OCI-LY1 (cell line): ENCODE measurements around the gene SF3B1.

Source experiments
- H2AFZ ChIP-seq: fragments of 200-600 bp; sonication (generic), shearing (Covaris generic); 2 replicates; pipeline ENCODE4 v1.6.0; 2014; ENCODE audit warnings: antibody characterized with exemption, mild to moderate bottlenecking, low read length
- H3F3A ChIP-seq: fragments of 200-600 bp; sonication (generic), shearing (Covaris generic); 2 replicates; pipeline ENCODE4 v1.6.0; 2014; ENCODE audit warnings: mild to moderate bottlenecking, antibody characterized with exemption, low read length, moderate library complexity; ENCODE audit not compliant: insufficient read depth
- H3K27ac ChIP-seq: fragments of 200-600 bp; sonication (generic); 2 replicates; pipeline ENCODE4 v1.5.1; 2014; ENCODE audit warnings: low read length, mixed run types, mild to moderate bottlenecking, low read depth; ENCODE audit not compliant: poor library complexity, severe bottlenecking
- H3K27me3 ChIP-seq: fragments of 200-600 bp; sonication (generic); 2 replicates; pipeline ENCODE4 v1.6.0; 2014; ENCODE audit warnings: antibody characterized with exemption, mild to moderate bottlenecking, low read length, moderate library complexity; ENCODE audit not compliant: insufficient read depth
- H3K36me3 ChIP-seq: fragments of 200-600 bp; sonication (generic); 2 replicates; pipeline ENCODE4 v1.6.1; 2014; ENCODE audit warnings: mild to moderate bottlenecking, antibody characterized with exemption, low read length, moderate library complexity, mixed read lengths; ENCODE audit not compliant: insufficient read depth
- H3K4me1 ChIP-seq: fragments of 200-600 bp; sonication (generic); 2 replicates; pipeline ENCODE4 v1.5.1; 2014; ENCODE audit warnings: mild to moderate bottlenecking, low read length, moderate library complexity; ENCODE audit not compliant: insufficient read depth, severe bottlenecking
- H3K4me2 ChIP-seq: fragments of 200-600 bp; sonication (generic), shearing (Covaris generic); 2 replicates; pipeline ENCODE4 v1.6.1; 2014; ENCODE audit warnings: low read length
- H3K4me3 ChIP-seq: fragments of 200-600 bp; sonication (generic); 2 replicates; pipeline ENCODE4 v1.5.1; 2014; ENCODE audit warnings: low read length, low read depth, mild to moderate bottlenecking, mixed read lengths; ENCODE audit not compliant: poor library complexity, severe bottlenecking
- H3K79me2 ChIP-seq: fragments of 200-600 bp; shearing (Covaris generic); 2 replicates; pipeline ENCODE4 v1.6.1; 2016; ENCODE audit warnings: mixed run types, low read length, mixed read lengths; ENCODE audit not compliant: insufficient read depth
- H3K9ac ChIP-seq: fragments of 200-600 bp; sonication (generic), shearing (Covaris generic); 2 replicates; pipeline ENCODE4 v1.6.1; 2014; ENCODE audit warnings: mild to moderate bottlenecking, low read length, mixed read lengths
- H3K9me2 ChIP-seq: fragments of 200-600 bp; sonication (generic), shearing (Covaris generic); 2 replicates; pipeline ENCODE4 v1.6.1; 2014; ENCODE audit warnings: low read depth, mild to moderate bottlenecking, low read length, mixed read lengths
- H3K9me3 ChIP-seq: fragments of 200-600 bp; shearing (Covaris generic); 2 replicates; pipeline ENCODE4 v1.6.1; 2014; ENCODE audit warnings: low read length, mixed read lengths
- H4K20me1 ChIP-seq: fragments of 200-600 bp; sonication (generic), shearing (Covaris generic); 2 replicates; pipeline ENCODE4 v1.6.0; 2016; ENCODE audit warnings: mild to moderate bottlenecking, low read length; ENCODE audit not compliant: insufficient read depth
- EZH2 ChIP-seq: fragments of 200-600 bp; sonication (generic), shearing (Covaris generic); IDR thresholded peaks from 2 replicates; pipeline ENCODE4 v1.8.0; 2017; ENCODE audit warnings: borderline replicate concordance, mixed run types, mild to moderate bottlenecking, antibody characterized with exemption, low read length, moderate library complexity, mixed read lengths
- TF ChIP-seq, protein P1 (sequence below): fragments of 200-600 bp; sonication (generic), shearing (Covaris generic); IDR thresholded peaks from 2 replicates; pipeline ENCODE4 v1.5.1; 2017; ENCODE audit warnings: mild to moderate bottlenecking, antibody characterized with exemption, low read length, moderate library complexity, mixed read lengths

The SF3B1 gene

DNA sequence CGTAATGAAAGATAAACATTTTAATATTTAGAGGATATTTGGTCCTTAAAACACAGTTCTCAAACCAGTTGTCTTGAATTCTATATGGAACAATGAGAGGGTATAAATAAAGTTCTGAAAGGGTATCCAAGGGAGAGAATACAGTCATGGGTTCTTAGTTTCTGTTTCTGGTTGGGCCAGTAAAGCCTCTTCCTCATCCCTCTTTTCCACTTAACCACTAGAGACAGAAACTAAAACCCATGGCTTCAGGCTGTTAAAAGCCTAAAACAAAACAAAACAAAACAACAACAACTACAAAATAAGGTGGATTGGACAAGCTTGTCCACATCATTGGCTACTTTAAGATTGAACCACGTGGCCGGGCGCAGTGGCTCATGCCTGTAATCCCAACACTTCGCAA lies 37.3 kb upstream of the SF3B1 start:
- no peaks in the 10 kb centered on the region for H3K9me3 ChIP-seq
- no peak overlapping the region for H2AFZ ChIP-seq
- no peaks in the 10 kb centered on the region for H3F3A ChIP-seq
- no peaks in the 10 kb centered on the region for H4K20me1 ChIP-seq
- H3K27me3 ChIP-seq: no peaks in the 10 kb centered on the region
- no peaks in the 10 kb centered on the region for H3K9me2 ChIP-seq
- no peak overlapping the region for H3K9ac ChIP-seq
- H3K36me3 ChIP-seq: peaks cover 79% of the 10 kb centered on the region
- H3K79me2 ChIP-seq: no peaks in the 10 kb centered on the region
- no peaks in the 10 kb centered on the region for H3K4me1 ChIP-seq
- H3K4me2 ChIP-seq: no peak overlapping the region
- H3K4me3 ChIP-seq: no peak overlapping the region
- TF ChIP-seq, protein P1, sequence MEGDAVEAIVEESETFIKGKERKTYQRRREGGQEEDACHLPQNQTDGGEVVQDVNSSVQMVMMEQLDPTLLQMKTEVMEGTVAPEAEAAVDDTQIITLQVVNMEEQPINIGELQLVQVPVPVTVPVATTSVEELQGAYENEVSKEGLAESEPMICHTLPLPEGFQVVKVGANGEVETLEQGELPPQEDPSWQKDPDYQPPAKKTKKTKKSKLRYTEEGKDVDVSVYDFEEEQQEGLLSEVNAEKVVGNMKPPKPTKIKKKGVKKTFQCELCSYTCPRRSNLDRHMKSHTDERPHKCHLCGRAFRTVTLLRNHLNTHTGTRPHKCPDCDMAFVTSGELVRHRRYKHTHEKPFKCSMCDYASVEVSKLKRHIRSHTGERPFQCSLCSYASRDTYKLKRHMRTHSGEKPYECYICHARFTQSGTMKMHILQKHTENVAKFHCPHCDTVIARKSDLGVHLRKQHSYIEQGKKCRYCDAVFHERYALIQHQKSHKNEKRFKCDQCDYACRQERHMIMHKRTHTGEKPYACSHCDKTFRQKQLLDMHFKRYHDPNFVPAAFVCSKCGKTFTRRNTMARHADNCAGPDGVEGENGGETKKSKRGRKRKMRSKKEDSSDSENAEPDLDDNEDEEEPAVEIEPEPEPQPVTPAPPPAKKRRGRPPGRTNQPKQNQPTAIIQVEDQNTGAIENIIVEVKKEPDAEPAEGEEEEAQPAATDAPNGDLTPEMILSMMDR: no peak
- TF ChIP-seq EZH2: no peak
- H3K27ac ChIP-seq: no peak overlapping the region

DNA sequence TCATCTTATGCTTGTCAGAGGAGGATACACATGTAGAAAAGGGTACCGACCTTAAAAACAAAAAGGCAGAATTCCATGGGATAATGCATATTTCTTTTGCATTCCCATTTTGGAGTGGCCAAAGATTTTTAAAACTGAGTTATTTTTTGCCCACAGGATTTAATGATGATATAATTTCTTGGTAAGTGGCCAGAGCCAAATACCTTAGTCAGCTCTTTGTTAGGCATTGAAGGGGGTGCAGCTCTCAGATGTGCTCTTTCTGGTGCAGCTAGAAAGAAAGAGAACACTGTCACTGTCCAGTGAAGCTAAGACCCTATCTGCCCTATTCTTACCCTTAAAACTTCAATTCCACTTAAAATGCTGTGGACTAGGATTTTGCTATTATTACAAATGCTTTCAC lies 29.3 kb upstream of the SF3B1 start:
- Histone ChIP-seq H3K27me3 (no peaks in the 10 kb centered on the region), H3K36me3 (peaks cover 50% of the 10 kb centered on the region), H3K4me1 (no peaks in the 10 kb centered on the region), H3K9ac (no peak overlapping the region), H3K4me2 (no peak overlapping the region), H3F3A (no peaks in the 10 kb centered on the region), H3K79me2 (peaks cover 5% of the 10 kb centered on the region; the same call in 1 of the 2 replicates), H3K4me3 (no peak overlapping the region), H2AFZ (no peak overlapping the region), H3K27ac (no peak overlapping the region), H4K20me1 (no peaks in the 10 kb centered on the region), H3K9me2 (no peaks in the 10 kb centered on the region), H3K9me3 (no peaks in the 10 kb centered on the region)
- no peak for TF ChIP-seq EZH2

DNA sequence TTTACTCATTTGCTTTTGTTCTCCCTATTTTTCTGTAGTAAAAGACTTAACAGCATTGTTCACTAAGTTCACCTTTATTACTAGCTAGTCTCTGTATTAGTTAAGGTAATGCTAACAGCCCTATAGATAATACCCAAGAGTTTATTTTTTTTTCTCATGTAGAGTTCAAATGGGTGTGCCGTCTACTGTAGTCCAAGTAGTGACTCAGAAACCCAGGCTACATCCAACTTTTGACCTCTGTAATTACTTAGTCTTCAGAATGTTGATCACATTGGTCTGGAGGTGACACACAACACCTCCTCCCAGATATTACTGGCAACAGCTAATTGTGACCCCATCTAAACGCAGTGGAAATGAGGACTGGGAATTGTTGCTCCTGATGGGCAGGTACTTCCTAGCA lies 26.2 kb upstream of the SF3B1 start:
- Histone ChIP-seq H3K27ac (no peak overlapping the region), H3K4me3 (no peak overlapping the region), H3K9ac (no peak overlapping the region), H3K4me1 (no peaks in the 10 kb centered on the region), H4K20me1 (no peaks in the 10 kb centered on the region), H3K4me2 (no peak overlapping the region), H3K27me3 (no peaks in the 10 kb centered on the region), H3K9me3 (no peaks in the 10 kb centered on the region), H3K36me3 (peaks cover 30% of the 10 kb centered on the region), H3K79me2 (peaks cover 27% of the 10 kb centered on the region), H3K9me2 (no peaks in the 10 kb centered on the region), H2AFZ (no peak overlapping the region), H3F3A (no peaks in the 10 kb centered on the region)
- TF ChIP-seq EZH2: no peak
- TF ChIP-seq, protein P1: no peak

DNA sequence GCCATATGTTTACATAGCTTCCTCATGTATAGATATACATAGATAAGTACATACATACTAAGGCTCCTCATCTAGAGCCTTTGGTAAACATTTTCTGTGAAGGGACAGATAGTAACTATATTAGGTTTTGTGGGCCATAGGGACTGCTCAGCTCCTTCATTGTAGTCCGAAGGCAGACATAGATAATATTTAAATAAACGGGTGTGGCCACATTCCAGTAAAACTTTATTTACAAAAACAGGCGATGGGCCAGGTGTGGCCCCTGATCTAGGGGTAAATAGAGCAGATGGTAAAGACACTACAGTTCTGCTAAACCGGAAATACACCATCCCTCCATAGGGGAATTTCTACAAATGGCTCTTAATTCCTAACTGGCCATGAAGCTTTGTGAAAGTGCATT lies 25.8 kb upstream of the SF3B1 start:
- H3K79me2 ChIP-seq: peaks cover 31% of the 10 kb centered on the region
- H3F3A ChIP-seq: no peaks in the 10 kb centered on the region
- H3K4me1 ChIP-seq: no peaks in the 10 kb centered on the region
- no peaks in the 10 kb centered on the region for H3K27me3 ChIP-seq
- no peak overlapping the region for H3K4me3 ChIP-seq
- TF ChIP-seq, protein P1: no peak
- TF ChIP-seq EZH2: no peak
- no peaks in the 10 kb centered on the region for H3K9me3 ChIP-seq
- H3K9ac ChIP-seq: no peak overlapping the region
- H3K36me3 ChIP-seq: peaks cover 30% of the 10 kb centered on the region
- no peak overlapping the region for H3K27ac ChIP-seq
- H3K4me2 ChIP-seq: no peak overlapping the region
- H2AFZ ChIP-seq: no peak overlapping the region
- H4K20me1 ChIP-seq: no peaks in the 10 kb centered on the region
- H3K9me2 ChIP-seq: no peaks in the 10 kb centered on the region
